ENCODE results near the gene NUAK1. TPM values are rescaled to one million over a fixed set of nuclear protein-coding genes. Genes with fewer than 3 reads are reported as not detected.

NUAK1 gene
- total and polyA plus RNA-seq, 2 experiments from 2014 or later = 5.4 to 16.9 TPM

DNA sequence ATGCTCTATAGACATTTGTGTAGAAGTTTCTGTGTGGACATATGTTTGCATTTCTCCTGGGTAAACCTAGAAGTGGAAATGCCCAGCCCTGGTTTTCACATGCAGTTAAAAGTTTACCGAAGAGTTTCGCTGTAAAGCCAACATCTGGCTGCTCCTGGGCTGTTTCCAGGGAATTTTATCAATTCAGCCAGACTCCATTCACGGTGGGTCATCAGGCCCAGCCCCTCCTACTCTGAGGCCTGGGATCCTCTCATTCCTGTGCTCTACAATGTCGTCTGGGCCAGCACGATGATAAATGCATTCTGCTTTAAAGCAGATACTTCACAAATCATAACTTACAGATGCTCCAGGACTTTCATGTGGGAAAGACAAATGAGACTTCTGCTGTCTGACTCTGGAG lies 7.1 kb downstream of the NUAK1 start:
- ATAC-seq (no peak), DNase-seq (ENCODE audit: low spot score) (no peak)
- H3K4me3 ChIP-seq = 0 out of 2 replicates have a peak overlapping the region, but pooled peaks have one; percentile 4
- Mint-ChIP-seq H3K27ac (peak overlapping the region; percentile 98; the same call in 1 of the 2 replicates), H3K27me3 (ENCODE audit: insufficient read depth, low read depth, poor library complexity) (peaks cover 7% of the 10 kb centered on the region), H3K4me1 (peaks cover 90% of the 10 kb centered on the region), H3K4me3 (no peak overlapping the region), H3K36me3 (ENCODE audit: low read depth) (peaks cover 5% of the 10 kb centered on the region; the same call in 1 of the 3 replicates), H3K9me3 (no peaks in the 10 kb centered on the region)
- TF ChIP-seq, protein P1, sequence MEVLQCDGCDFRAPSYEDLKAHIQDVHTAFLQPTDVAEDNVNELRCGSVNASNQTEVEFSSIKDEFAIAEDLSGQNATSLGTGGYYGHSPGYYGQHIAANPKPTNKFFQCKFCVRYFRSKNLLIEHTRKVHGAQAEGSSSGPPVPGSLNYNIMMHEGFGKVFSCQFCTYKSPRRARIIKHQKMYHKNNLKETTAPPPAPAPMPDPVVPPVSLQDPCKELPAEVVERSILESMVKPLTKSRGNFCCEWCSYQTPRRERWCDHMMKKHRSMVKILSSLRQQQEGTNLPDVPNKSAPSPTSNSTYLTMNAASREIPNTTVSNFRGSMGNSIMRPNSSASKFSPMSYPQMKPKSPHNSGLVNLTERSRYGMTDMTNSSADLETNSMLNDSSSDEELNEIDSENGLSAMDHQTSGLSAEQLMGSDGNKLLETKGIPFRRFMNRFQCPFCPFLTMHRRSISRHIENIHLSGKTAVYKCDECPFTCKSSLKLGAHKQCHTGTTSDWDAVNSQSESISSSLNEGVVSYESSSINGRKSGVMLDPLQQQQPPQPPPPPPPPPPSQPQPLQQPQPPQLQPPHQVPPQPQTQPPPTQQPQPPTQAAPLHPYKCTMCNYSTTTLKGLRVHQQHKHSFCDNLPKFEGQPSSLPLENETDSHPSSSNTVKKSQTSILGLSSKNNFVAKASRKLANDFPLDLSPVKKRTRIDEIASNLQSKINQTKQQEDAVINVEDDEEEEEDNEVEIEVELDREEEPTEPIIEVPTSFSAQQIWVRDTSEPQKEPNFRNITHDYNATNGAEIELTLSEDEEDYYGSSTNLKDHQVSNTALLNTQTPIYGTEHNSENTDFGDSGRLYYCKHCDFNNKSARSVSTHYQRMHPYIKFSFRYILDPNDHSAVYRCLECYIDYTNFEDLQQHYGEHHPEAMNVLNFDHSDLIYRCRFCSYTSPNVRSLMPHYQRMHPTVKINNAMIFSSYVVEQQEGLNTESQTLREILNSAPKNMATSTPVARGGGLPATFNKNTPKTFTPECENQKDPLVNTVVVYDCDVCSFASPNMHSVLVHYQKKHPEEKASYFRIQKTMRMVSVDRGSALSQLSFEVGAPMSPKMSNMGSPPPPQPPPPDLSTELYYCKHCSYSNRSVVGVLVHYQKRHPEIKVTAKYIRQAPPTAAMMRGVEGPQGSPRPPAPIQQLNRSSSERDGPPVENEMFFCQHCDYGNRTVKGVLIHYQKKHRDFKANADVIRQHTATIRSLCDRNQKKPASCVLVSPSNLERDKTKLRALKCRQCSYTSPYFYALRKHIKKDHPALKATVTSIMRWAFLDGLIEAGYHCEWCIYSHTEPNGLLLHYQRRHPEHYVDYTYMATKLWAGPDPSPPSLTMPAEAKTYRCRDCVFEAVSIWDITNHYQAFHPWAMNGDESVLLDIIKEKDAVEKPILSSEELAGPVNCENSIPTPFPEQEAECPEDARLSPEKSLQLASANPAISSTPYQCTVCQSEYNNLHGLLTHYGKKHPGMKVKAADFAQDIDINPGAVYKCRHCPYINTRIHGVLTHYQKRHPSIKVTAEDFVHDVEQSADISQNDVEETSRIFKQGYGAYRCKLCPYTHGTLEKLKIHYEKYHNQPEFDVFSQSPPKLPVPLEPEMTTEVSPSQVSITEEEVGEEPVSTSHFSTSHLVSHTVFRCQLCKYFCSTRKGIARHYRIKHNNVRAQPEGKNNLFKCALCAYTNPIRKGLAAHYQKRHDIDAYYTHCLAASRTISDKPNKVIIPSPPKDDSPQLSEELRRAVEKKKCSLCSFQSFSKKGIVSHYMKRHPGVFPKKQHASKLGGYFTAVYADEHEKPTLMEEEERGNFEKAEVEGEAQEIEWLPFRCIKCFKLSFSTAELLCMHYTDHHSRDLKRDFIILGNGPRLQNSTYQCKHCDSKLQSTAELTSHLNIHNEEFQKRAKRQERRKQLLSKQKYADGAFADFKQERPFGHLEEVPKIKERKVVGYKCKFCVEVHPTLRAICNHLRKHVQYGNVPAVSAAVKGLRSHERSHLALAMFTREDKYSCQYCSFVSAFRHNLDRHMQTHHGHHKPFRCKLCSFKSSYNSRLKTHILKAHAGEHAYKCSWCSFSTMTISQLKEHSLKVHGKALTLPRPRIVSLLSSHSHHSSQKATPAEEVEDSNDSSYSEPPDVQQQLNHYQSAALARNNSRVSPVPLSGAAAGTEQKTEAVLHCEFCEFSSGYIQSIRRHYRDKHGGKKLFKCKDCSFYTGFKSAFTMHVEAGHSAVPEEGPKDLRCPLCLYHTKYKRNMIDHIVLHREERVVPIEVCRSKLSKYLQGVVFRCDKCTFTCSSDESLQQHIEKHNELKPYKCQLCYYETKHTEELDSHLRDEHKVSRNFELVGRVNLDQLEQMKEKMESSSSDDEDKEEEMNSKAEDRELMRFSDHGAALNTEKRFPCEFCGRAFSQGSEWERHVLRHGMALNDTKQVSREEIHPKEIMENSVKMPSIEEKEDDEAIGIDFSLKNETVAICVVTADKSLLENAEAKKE (CRISPR knock-in tag; IDR thresholded peaks at IDR 0.05) = no peak
- no peak for TF ChIP-seq EZH2phosphoT487 (IDR thresholded peaks at IDR 0.05; ENCODE audit: unreplicated experiment)
- no peak for TF ChIP-seq ZNF331 (CRISPR knock-in tag; IDR thresholded peaks at IDR 0.05; ENCODE audit: low read depth)
- TF ChIP-seq, protein P2, sequence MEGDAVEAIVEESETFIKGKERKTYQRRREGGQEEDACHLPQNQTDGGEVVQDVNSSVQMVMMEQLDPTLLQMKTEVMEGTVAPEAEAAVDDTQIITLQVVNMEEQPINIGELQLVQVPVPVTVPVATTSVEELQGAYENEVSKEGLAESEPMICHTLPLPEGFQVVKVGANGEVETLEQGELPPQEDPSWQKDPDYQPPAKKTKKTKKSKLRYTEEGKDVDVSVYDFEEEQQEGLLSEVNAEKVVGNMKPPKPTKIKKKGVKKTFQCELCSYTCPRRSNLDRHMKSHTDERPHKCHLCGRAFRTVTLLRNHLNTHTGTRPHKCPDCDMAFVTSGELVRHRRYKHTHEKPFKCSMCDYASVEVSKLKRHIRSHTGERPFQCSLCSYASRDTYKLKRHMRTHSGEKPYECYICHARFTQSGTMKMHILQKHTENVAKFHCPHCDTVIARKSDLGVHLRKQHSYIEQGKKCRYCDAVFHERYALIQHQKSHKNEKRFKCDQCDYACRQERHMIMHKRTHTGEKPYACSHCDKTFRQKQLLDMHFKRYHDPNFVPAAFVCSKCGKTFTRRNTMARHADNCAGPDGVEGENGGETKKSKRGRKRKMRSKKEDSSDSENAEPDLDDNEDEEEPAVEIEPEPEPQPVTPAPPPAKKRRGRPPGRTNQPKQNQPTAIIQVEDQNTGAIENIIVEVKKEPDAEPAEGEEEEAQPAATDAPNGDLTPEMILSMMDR (conservative IDR thresholded peaks at IDR 0.05; ENCODE audit: low read depth in 2 of 2) = no peak
- TF ChIP-seq POLR2AphosphoS5 (IDR thresholded peaks at IDR 0.05; ENCODE audit: low read depth) = no peak
- TF ChIP-seq, protein P3, sequence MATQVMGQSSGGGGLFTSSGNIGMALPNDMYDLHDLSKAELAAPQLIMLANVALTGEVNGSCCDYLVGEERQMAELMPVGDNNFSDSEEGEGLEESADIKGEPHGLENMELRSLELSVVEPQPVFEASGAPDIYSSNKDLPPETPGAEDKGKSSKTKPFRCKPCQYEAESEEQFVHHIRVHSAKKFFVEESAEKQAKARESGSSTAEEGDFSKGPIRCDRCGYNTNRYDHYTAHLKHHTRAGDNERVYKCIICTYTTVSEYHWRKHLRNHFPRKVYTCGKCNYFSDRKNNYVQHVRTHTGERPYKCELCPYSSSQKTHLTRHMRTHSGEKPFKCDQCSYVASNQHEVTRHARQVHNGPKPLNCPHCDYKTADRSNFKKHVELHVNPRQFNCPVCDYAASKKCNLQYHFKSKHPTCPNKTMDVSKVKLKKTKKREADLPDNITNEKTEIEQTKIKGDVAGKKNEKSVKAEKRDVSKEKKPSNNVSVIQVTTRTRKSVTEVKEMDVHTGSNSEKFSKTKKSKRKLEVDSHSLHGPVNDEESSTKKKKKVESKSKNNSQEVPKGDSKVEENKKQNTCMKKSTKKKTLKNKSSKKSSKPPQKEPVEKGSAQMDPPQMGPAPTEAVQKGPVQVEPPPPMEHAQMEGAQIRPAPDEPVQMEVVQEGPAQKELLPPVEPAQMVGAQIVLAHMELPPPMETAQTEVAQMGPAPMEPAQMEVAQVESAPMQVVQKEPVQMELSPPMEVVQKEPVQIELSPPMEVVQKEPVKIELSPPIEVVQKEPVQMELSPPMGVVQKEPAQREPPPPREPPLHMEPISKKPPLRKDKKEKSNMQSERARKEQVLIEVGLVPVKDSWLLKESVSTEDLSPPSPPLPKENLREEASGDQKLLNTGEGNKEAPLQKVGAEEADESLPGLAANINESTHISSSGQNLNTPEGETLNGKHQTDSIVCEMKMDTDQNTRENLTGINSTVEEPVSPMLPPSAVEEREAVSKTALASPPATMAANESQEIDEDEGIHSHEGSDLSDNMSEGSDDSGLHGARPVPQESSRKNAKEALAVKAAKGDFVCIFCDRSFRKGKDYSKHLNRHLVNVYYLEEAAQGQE (IDR thresholded peaks at IDR 0.05; ENCODE audit: unreplicated experiment) = no peak
- TF ChIP-seq ZNF114 (CRISPR knock-in tag; IDR thresholded peaks at IDR 0.05) = no peak
- TF ChIP-seq EZH2 (IDR thresholded peaks at IDR 0.05; ENCODE audit: low read depth, unreplicated experiment) = no peak
- no peak for TF ChIP-seq STAT1 (IDR thresholded peaks at IDR 0.05; ENCODE audit: unreplicated experiment)
- TF ChIP-seq CREB1 (CRISPR knock-in tag; IDR thresholded peaks at IDR 0.05; ENCODE audit: low read depth) = no peak
- TF ChIP-seq NANOG (IDR thresholded peaks at IDR 0.05; ENCODE audit: borderline replicate concordance) = no peak
- TF ChIP-seq JUNB (IDR thresholded peaks at IDR 0.05; ENCODE audit: unreplicated experiment) = no peak
- TF ChIP-seq, protein P4, sequence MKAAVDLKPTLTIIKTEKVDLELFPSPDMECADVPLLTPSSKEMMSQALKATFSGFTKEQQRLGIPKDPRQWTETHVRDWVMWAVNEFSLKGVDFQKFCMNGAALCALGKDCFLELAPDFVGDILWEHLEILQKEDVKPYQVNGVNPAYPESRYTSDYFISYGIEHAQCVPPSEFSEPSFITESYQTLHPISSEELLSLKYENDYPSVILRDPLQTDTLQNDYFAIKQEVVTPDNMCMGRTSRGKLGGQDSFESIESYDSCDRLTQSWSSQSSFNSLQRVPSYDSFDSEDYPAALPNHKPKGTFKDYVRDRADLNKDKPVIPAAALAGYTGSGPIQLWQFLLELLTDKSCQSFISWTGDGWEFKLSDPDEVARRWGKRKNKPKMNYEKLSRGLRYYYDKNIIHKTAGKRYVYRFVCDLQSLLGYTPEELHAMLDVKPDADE (IDR thresholded peaks at IDR 0.05) = no peak
- peaks cover 87% of the 10 kb centered on the region for H3K4me1 ChIP-seq (ENCODE audit: insufficient read depth)
- H3K9me2 ChIP-seq (ENCODE audit: insufficient read depth) = no peaks in the 10 kb centered on the region
- no peaks in the 10 kb centered on the region for H3K36me3 ChIP-seq (ENCODE audit: insufficient read depth)
- H4K20me1 ChIP-seq (replicated peaks; ENCODE audit: insufficient read depth) = no peaks in the 10 kb centered on the region
- H3K4me2 ChIP-seq = peak overlapping the region; percentile 56
- H2AFZ ChIP-seq = no peak overlapping the region
- H3K27me3 ChIP-seq (ENCODE audit: insufficient read depth) = no peaks in the 10 kb centered on the region
- H3K27ac ChIP-seq (ENCODE audit: low read depth) = peak overlapping the region; percentile 95
- H3K79me2 ChIP-seq (replicated peaks; ENCODE audit: insufficient read depth) = peaks cover 92% of the 10 kb centered on the region
- H3F3A ChIP-seq (replicated peaks; ENCODE audit: low read depth) = 0 out of 2 replicates have a peak, but pooled peaks cover 3% of the 10 kb centered on the region

All from GM23338 (cell line).